Measurements from ENCODE around the gene PLAU.

GRCh38 chr10:73875139-73875475, 35.8 kb upstream of the PLAU start:
- TF ChIP-seq CTCF (IDR thresholded peaks at IDR 0.05) (no peak), POLR2A (IDR thresholded peaks at IDR 0.05) (no peak)
